Suprapubic skin (tissue), 4 donors: ENCODE measurements around the gene SOS2. TPM values are rescaled to one million over a fixed set of nuclear protein-coding genes. Genes with fewer than 3 reads are reported as not detected.

ENCODE experiments used
- DNase-seq, 2 donors: peaks; one replicate each; pipeline ENCODE4 v3.0.0-alpha.2; 2019; ENCODE audit warnings: low spot score in 2 of 2
- H3K27ac ChIP-seq: fragments of 200-600 bp; sonication (generic); one replicate; pipeline ENCODE4 v1.5.1; 2019
- H3K27me3 ChIP-seq: fragments of 200-600 bp; sonication (generic); one replicate; pipeline ENCODE4 v1.5.1; 2019
- H3K36me3 ChIP-seq: fragments of 200-600 bp; sonication (generic); one replicate; pipeline ENCODE4 v1.5.1; 2019
- H3K4me1 ChIP-seq: fragments of 200-600 bp; sonication (generic); one replicate; pipeline ENCODE4 v1.5.1; 2019
- H3K4me3 ChIP-seq: fragments of 200-600 bp; sonication (generic); one replicate; pipeline ENCODE4 v1.5.1; 2019; ENCODE audit warnings: mild to moderate bottlenecking
- H3K9me3 ChIP-seq: fragments of 200-600 bp; sonication (generic); one replicate; pipeline ENCODE4 v1.5.1; 2019
- CTCF ChIP-seq, 2 donors: fragments of 200-600 bp in 1 of 2; fragments of 450-650 bp in 1 of 2; sonication (generic) in 1 of 2; IDR thresholded peaks; one replicate each; pipeline ENCODE4 v1.5.1; 2016 to 2019; ENCODE audit warnings: antibody characterized with exemption in 2 of 2, mild to moderate bottlenecking in 1 of 2, moderate library complexity in 1 of 2
- EP300 ChIP-seq: sonication (generic); formaldehyde crosslinking; IDR thresholded peaks from one replicate; pipeline ENCODE4 v1.6.1; 2017; ENCODE audit warnings: antibody characterized with exemption
- POLR2A ChIP-seq, 2 donors: fragments of 450-650 bp; IDR thresholded peaks; one replicate each; pipeline ENCODE4 v1.6.1; 2017; ENCODE audit warnings: antibody characterized with exemption in 2 of 2, mild to moderate bottlenecking in 2 of 2, moderate library complexity in 2 of 2
- POLR2AphosphoS5 ChIP-seq, 3 donors: sonication (generic); formaldehyde crosslinking; IDR thresholded peaks; one replicate each; pipeline ENCODE4 v1.6.1; 2017; ENCODE audit warnings: antibody characterized with exemption in 3 of 3
- WGBS: methylation state at CpG from one replicate; pipeline ENCODE4 v1.1.5; 2018; 5-methylcytosine and 5-hydroxymethylcytosine counted together
- total RNA-seq, 4 donors: library from RNA; depleted of rRNA; stranded (reverse); fragments of >200 nt; gene quantifications; one replicate each; pipeline ENCODE4 v1.1.0, GENCODE V29; 2016

The SOS2 gene
- total RNA-seq, 4 donors from 2014 or later: 22.5 to 40.8 (median 30.4) TPM

- H3K9me3 ChIP-seq: no peaks in the 10 kb centered on the region
- 33% methylated on average over 1 of the region's 1 CpG for WGBS
- TF ChIP-seq EP300: no peak
- no peak for TF ChIP-seq POLR2A (IDR thresholded peaks at IDR 0.05)
- TF ChIP-seq POLR2AphosphoS5 (IDR thresholded peaks at IDR 0.05): no peak
- no peak for TF ChIP-seq CTCF (IDR thresholded peaks at IDR 0.05)
- no peak overlapping the region for H3K4me3 ChIP-seq
- H3K36me3 ChIP-seq: no peaks in the 10 kb centered on the region
- no peak overlapping the region for H3K27ac ChIP-seq
- no peaks in the 10 kb centered on the region for H3K4me1 ChIP-seq
- DNase-seq: no peak
- H3K27me3 ChIP-seq: no peaks in the 10 kb centered on the region
These were observed 159.0 kb downstream of the SOS2 start for GRCh38 chr14:50072395-50072794.

- no peak overlapping the region for H3K27ac ChIP-seq
- no peak for DNase-seq
- no peaks in the 10 kb centered on the region for H3K27me3 ChIP-seq
- no peaks in the 10 kb centered on the region for H3K4me1 ChIP-seq
- 77% methylated on average over 13 of the region's 13 CpGs for WGBS
- H3K4me3 ChIP-seq: no peak overlapping the region
- TF ChIP-seq POLR2AphosphoS5 (IDR thresholded peaks at IDR 0.05) (no peak), EP300 (no peak), POLR2A (IDR thresholded peaks at IDR 0.05) (no peak), CTCF (IDR thresholded peaks at IDR 0.05) (no peak)
- H3K36me3 ChIP-seq: no peaks in the 10 kb centered on the region
- H3K9me3 ChIP-seq: no peaks in the 10 kb centered on the region
These were observed 160.4 kb downstream of the SOS2 start for GRCh38 chr14:50070840-50071548.

GRCh38 chr14:50070230-50070629 is 161.1 kb downstream of the SOS2 start:
- no peaks in the 10 kb centered on the region for H3K9me3 ChIP-seq
- H3K4me1 ChIP-seq: no peaks in the 10 kb centered on the region
- no peak overlapping the region for H3K27ac ChIP-seq
- TF ChIP-seq EP300: no peak
- TF ChIP-seq POLR2A (IDR thresholded peaks at IDR 0.05): no peak
- TF ChIP-seq CTCF (IDR thresholded peaks at IDR 0.05): no peak
- no peak for TF ChIP-seq POLR2AphosphoS5 (IDR thresholded peaks at IDR 0.05)
- H3K4me3 ChIP-seq: no peak overlapping the region
- no peak for DNase-seq
- no peaks in the 10 kb centered on the region for H3K36me3 ChIP-seq
- H3K27me3 ChIP-seq: no peaks in the 10 kb centered on the region
- 86% methylated on average over 3 of the region's 3 CpGs for WGBS

GRCh38 chr14:50069325-50069724 is 162.1 kb downstream of the SOS2 start:
- no peak for DNase-seq
- no peak for TF ChIP-seq POLR2AphosphoS5 (IDR thresholded peaks at IDR 0.05)
- TF ChIP-seq EP300: no peak
- TF ChIP-seq POLR2A (IDR thresholded peaks at IDR 0.05): no peak
- no peak for TF ChIP-seq CTCF (IDR thresholded peaks at IDR 0.05)
- H3K27me3 ChIP-seq: no peaks in the 10 kb centered on the region
- 52% methylated on average over 2 of the region's 2 CpGs for WGBS
- no peaks in the 10 kb centered on the region for H3K36me3 ChIP-seq
- H3K9me3 ChIP-seq: no peaks in the 10 kb centered on the region
- no peak overlapping the region for H3K27ac ChIP-seq
- no peaks in the 10 kb centered on the region for H3K4me1 ChIP-seq
- H3K4me3 ChIP-seq: no peak overlapping the region

GRCh38 chr14:50068496-50068895 is 162.9 kb downstream of the SOS2 start:
- no peak overlapping the region for H3K4me3 ChIP-seq
- TF ChIP-seq CTCF (IDR thresholded peaks at IDR 0.05) (no peak), POLR2AphosphoS5 (IDR thresholded peaks at IDR 0.05) (no peak), POLR2A (IDR thresholded peaks at IDR 0.05) (no peak), EP300 (no peak)
- no peaks in the 10 kb centered on the region for H3K4me1 ChIP-seq
- 90% methylated on average over 7 of the region's 7 CpGs for WGBS
- DNase-seq: no peak
- H3K36me3 ChIP-seq: no peaks in the 10 kb centered on the region
- H3K27me3 ChIP-seq: no peaks in the 10 kb centered on the region
- no peaks in the 10 kb centered on the region for H3K9me3 ChIP-seq
- H3K27ac ChIP-seq: no peak overlapping the region
